Dedifferentiated amniotic fluid mesenchymal stem cell (primary cell): Measurements from ENCODE around the gene ZMYND8.
"Not testable (repeated sequence)": the region's sequence is repeated elsewhere in the genome, so short reads cannot be mapped to it uniquely, and the experiment has no call there.

Experiments used
- DNase-seq: peaks from one replicate; pipeline ENCODE4 v3.0.0-alpha.2; 2016; ENCODE audit errors: extremely low spot score

ZMYND8 gene

DNA sequence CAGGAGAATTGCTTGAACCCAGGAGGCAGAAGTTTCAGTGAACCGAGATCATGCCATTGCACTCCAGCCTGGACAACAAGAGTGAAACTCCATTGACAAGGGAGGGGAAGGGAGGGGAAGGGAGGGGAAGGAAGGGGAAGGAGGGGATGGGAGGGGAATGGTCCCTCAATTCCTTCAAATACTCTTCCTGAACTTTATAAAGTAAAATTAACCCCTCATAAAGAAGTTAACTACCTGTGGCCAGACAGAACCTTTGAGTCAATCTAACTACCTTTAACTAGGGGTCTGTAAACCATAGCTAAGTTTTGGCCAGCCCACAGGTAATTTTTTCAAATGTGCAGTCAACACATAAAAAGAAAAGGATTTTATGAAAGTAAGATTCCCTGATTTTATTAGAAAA lies 131.0 kb downstream of the ZMYND8 start:
- DNase-seq: no peak

DNA sequence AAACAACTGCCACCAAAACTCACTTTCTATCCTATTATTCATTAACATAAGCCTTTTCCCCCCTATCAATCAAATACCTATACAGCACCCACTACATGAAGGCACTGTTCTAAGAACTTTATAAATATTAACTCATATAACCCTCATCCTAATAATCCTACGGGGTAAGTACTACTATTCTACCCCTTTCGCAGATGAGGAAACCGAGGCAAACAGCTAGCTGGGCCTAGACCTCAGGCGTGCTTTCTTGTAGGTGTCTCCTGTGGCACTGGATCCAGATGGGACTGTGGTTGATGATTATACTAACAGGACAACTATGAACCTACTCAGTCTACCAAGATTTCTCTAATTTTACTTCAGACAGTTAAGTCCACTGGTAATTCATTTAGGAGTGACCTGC lies 131.6 kb downstream of the ZMYND8 start:
- no peak for DNase-seq

DNA sequence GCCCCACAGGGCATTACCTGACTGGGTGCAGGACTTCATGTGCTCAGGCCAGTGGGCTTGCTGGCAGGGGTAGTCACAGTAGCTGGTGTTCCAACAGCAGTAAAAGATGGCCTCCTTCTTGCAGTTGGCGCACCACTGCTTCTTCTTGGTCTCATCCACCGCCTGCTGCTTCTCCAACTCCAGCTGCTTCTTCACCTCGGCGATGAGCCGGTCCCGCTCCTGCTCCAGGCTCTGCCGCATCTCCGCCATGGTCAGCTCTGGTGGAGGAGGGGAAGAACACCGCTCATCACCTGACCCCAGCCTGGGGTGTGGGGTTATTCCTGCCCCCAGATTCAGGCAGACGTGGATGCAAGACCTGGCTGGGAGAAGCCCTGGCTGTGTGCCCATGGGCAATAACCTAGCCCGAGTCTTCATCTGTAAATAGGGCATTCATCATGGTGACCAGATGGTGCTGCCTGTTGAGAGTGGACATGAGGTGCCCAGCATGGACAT lies 132.2 kb downstream of the ZMYND8 start:
- no peak for DNase-seq

DNA sequence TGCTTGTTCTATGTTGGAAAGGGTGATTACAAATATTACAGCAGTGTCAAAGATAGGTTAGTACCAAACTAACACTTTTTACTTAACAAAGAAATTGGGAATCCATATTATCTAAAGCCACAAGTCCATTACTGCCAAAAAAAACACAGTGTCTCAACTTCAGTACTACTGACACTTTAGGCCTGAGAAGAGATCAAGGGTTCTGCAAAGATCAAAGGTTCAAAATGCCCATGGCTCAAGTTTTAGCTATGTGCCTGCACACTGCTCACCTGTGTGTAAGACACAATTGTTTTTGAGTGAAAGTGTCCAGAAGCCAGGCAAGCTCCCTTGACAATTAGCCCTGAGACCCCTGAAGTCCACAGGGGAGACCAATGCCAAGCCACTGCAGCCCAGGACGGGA lies 132.6 kb downstream of the ZMYND8 start:
- DNase-seq: no peak

DNA sequence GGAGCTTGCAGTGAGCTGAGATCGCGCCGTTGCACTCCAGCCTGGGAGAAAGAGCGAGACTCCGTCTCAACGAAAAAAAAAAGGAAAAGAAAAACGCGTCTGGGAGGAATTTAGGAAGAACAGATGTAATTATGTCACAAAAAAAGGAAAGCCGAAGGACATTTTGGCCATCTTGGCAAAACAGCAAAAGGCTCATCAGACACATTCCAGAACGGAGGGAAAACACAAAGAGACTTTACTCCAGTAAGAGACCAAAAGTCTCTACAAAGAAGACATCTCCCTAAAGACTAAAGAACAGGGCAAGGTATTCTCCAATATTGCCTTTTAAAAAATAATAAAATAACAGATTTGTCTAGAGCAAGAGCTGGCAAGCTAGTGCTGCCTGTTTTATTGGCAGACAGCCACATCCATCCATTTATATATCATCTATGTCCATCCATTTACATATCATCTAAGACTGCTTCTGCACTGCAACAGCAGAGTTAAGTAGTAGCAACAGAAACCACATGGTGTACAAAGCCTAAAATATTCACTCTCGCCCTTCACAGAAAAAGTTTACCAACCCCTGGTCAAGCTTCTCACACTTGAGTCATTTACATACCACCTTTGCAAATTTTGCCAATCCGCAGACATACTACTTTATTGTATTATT lies 133.9 kb downstream of the ZMYND8 start:
- no peak for DNase-seq

DNA sequence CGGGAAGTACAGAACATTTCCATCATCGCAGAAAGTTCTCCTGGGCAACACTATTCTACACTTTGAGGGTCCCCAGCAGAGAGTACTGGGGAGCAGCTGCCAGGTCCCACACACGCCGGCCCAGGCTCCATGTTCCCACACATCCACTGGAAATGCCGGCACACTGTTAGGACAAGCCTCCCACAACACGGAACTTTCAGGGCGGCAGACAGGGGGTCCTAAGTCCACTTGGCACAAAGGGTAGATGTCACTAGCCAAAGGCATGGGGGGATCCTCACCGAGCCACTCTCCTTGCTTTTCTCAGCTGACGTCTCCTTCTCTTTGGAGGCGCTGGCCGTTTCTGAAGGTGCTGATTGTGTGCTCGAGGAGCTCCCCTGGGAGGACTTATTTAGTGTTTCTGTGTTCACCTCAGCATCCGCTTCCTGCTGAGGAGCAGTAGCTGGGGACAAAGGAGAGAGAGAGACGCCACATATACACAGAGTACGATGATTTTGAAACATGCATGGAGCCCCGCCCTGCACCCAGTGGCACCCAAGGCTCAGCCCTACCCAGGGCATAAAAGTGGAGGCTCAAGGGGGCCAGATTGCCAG lies 135.4 kb downstream of the ZMYND8 start:
- DNase-seq: no peak

DNA sequence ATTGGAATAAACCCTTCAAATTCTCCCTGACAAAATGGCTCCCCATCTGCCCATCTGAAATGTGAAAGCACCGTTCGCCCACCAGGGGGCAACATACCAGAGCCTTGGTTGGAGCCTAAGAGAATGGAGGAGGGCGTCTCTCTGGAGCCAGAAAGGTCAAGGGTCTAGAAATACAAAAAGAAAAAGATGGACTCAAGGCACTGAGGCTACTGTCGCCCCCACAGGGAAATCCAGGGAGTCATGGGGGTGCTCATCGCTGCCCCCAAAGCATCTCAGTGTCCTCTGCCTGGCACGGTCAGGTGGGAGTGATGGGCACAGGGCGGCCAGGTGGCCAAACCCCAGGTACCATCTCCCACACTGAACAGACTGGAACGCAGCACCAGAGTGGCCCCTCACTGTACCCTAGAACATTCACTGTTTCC lies 136.3 kb downstream of the ZMYND8 start:
- DNase-seq: no peak

DNA sequence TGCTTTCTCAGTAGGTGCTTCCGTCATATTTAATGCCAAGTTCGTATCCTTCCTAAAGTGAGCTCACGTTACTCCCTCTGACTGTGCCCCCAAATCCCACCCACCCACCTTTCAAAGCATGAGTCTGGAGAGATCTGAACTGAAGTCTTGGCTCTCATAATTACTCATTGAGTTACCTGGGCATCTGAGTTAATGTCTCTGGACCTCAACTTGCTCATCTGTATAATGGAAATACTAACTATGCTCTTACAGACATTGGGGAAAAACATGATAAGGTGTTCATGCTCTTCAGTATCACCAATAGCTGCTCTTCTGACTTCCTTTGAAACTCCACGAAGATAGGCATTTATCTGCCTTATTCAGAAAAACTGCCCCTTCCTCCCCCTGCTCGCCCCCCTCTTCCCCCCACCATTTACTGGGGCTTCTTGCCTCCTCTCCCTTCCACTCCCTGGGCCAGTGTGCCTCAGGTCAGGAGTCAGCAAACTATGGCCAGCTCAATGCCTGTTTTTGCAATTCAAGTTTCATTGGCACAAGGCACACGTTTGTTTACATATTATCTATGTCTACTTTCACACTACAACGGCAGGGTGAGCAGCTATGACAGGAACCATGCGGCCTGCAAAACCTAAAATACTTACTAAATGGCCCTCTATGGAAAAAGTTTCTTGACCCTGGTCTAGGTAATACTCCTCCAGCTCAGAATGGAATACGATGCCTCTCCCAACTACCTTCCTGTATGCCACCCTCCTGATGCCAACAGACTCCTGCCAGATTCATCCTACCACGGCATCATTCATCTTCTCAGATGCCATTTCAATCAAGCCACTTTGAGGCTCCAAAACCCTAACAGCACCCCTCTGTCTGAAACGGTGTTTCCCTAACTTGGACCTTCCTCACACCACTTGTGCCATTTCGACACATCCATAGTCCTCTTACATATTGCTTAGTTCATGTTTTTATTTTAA lies 138.7 kb downstream of the ZMYND8 start:
- no peak for DNase-seq

DNA sequence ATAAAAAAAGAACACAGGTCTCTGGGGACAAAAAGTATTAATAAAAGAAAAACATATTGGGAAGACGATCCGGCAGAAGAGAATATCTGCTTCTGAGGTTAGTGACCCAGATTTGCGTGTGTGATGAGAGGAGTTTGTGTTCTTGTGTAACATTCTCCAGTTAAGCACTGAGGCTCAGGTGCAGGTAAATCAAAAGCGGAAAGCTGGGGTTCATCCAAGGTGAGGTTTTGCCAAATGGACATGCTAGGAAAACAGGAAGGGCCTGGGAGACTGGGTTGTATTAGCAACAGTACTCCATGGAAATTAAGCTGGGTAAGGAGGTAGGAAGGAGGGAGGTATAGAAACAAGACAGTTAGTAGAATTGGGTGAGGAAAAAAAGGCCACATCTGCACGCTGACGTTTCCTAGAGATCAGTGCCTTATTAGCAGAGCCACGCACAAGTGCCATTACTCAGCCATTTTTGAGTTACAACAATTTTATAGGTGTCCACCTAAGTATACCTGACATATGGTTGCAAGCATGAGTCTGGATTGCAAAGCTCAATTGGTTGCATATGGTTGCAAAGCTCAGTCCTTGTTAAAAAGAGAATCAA lies 139.6 kb downstream of the ZMYND8 start:
- no peak for DNase-seq

DNA sequence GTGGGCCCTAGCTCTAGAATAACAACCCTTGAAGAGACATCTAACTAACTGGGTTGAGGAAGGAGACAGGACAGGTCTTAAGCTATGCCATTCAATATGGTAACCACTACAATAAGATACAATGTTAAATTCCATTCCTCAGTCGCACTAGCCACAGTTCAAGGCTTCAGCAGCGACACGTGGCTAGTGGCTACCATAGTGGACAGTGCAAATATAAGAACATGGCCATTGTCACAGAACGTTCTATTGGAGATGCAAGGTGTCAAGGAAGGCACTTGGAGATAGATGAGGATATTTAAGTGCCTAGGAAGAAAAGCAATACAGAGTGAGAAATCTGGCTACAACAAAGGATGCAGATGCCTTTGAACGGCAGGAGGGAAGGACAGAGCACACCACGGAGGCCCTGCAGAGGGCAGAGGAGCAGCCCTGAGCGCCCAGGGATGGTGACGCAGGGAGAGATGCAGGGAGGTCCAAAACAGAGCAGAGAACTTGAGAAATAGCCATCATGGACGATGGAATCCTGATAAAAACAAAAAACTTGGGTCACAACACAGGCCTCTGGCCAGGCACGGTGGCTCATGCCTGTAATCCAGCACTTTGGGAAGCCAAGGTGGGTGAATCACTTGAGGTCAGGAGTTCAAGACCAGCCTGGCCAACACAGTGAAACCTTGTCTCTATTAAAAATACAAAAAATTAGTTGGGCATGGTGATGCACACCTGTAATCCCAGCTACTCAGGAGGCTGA lies 140.7 kb downstream of the ZMYND8 start:
- DNase-seq: no peak

DNA sequence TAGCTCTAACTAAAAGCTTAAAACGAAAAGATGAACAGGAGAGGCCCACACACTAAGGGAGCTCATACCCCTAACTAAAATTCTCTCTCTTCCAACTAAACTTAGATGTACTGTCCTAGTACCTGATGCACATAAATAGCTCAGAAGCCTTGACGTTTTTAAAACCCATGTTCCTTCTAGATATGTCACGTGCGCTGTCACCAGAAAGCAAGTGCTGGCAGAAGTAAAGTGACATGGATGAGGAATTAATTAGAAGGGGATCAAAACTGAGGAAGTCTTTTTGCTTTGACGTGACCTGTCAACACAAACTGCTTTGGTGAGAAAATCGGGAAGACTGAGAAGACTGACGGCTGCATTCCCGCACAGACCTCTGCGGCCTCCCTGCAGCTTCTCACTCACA lies 142.5 kb downstream of the ZMYND8 start:
- no peak for DNase-seq

DNA sequence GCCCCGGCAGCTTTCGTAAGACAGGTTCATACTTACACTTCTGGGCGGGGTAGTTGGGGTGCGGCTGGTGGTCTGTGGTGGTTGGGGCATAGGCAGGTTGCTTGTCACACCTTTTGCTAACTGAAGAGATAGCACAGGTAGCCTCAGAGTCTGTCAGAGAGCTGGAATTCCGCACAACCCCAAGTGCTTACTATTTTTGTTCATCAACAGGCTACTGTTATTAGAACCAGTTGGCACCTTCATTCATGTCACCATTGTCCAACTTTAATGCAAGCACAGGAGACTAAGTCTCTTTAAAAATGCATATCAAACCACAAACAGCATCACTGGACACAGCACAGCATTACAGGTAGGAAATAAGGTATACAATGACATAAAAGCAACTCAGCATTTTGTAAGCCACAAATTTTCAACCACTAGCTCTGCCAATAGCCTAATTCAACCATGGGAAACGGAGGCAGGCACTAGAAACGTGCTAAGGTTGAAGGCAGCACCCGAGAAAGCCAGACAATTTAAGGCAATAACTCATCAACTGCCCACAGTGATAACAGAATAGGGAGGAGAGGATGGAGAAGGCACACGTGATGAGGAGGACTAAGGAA lies 143.8 kb downstream of the ZMYND8 start:
- DNase-seq: no peak

DNA sequence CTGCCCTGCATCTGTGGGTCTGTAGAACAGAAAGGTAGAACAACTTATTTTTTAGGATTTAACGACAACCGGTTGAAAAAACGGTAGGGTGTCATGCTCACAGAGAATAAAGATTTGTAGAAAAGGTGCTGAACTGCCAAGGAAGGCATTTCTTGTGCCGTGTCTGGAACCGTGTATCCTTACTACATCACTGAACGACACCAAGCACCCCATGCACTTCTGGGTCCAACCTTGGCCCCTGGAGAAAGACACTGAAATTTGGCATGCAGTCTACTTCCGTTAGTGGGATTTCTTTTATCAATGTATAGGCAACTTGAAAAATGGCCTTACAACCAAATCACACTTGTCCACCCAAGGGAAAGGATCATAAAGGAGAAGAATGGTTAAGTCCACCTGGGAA lies 145.5 kb downstream of the ZMYND8 start:
- DNase-seq: no peak

DNA sequence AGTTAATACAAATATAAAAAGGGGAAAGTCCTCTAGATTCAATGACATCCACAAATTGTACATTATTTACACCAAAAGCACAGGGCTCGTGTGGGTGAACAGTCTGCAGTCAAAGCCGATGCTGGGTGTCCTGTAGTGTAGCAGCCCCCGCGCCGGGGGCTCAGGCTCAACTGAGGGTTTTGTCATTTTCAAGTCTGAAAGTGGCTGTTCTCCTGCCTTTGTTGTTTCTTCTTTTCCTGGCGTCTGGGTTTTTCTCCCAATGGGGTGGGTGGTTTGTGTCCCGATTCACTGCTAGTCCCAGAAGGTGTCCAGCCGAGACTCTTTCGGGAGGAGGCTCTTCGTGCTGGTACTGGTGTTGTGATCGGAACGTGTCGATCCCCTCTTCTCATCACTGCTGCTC lies 146.0 kb downstream of the ZMYND8 start:
- DNase-seq: no peak

DNA sequence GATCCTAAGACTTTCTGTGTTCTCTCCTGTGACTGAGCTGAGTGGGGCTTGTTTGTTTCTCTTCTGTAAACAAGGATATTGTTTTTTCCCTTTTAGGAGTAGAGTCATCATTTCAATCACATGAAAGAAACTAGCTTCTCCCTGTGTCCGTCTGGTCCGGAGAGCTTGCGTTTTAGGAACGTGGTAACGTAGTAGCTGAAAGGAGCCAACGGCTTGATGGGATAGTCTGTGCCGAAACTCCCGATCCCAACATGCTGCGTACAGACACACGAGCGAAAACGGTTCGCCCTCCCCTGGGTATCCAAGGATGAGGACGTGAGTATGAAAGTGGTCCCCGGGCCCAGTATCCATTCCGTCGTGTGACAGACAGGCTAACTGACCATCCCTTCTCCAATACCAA lies 146.5 kb downstream of the ZMYND8 start:
- DNase-seq: no peak

DNA sequence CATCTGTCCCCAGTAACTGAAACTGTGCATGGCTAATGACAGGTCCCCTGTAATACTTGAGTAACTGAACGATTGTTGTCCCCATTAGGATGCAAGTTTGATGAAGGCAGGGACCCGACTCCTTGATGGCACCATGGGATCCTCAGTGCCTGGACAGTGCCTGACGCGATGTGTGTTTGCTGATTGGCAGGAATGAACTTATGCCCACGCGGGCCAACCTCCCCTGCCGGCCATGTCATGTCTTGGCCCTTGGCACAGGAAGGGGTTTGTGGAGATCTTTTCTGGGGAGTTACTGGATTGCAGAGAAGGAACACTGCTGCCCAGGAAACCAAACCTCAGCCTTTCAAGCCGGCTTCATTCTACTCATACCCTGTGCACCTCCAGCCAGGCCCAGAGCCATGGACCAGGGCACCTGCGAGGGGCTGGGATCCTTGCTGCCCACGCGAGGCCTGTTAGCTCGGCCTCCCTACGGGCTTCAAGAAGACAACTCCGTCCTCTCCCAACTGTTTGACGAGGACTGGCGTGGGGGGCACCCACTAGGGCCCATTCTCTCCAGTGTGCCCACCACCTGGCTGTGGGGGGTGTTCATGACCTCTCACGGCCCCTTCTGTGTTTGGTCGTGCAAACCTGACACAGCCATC lies 147.8 kb downstream of the ZMYND8 start:
- no peak for DNase-seq

DNA sequence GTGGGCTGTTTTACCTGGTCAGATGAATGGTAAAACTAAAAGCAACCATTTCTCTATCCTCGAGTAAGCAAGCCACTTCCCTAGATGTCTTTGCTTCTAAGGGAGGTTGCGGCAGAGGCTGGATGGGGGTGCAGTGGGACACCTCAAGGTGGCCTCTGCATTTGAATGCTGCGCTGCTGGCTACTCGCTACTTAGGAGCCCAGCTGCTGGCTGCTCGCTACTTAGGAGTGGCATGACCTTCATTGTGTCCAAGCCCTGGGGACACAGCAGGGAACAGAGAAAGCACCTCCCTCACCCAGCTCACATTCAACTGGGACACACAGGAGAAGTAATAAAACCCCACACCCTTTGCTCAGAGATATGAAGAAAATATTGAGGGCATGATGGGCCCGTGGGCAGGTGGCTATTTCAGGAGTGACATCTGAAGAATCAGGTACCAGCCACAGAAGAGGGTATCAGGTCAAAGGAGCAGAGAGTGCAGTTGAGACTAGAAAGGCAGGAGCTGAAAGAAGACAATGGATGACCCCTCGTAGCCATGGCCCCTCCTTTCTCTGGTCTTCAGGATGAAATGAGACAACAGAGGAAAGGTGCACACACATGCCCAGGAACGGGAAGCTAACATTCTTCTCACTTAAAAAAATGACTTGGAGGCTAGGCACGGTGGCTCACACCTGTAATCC lies 149.4 kb downstream of the ZMYND8 start:
- no peak for DNase-seq

DNA sequence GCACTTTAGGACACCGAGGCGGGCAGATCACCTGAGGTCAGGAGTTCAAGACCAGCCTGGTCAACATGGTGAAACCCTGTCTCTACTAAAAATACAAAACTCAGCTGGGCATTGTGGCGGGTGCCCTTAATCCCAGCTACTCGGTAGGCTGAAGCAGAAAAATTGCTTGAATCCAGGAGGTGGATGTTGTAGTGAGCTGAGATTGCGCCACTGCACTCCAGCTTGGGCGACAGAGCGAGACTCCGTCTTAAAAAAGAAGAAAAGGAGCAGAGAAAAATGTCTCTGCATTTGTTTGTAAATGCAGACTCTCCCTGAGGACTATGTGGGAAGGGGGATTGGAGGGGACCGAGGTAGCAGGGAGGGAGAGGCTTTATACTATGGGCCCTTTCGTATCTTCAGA lies 149.9 kb downstream of the ZMYND8 start:
- DNase-seq: not testable (repeated sequence)

DNA sequence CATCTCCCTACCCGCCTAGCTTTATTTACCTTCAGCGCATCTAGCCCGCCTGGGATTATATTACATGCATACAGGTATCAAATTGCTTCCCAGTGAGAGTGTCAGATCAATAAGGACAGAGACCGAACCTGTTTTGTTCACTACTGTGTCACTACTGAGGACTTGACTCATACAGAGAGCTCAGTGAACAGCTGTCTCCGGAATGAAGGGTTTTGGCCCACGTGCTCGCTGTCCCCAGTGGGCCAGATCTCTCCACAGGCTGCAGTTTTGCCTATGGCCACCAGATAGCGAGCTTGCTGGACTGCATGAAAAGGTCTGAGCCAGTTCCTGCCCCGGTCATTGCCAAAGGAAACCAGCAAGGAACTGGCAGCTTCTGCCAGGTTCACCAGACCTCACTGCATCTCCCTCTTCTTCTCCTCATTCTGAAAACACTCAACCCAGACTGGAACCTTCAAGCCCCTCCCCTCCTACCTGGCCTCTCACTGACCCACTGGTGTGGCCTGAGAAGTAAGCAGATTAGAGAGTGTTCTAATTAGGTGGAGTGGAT lies 150.8 kb downstream of the ZMYND8 start:
- DNase-seq: no peak

DNA sequence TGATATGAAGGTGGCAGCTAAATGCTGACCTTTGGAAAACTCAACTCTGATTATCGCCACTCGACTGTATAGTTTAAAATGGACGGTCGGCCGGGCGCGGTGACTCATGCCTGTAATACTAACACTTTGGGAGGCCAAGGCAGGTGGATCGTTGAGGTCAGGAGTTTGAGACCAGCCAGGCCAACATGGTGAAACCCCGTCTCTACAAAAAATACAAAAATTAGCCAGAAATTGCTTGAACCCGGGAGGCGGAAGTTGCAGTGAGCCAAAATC lies 151.7 kb downstream of the ZMYND8 start:
- DNase-seq: not testable (repeated sequence)
